NCI-H1417 treated with DMSO at 0.1 percent for 48 hours (cell line): ENCODE measurements around the gene ZNF8.
"Not testable (repeated sequence)": the region's sequence is repeated elsewhere in the genome, so short reads cannot be mapped to it uniquely, and the experiment has no call there.

Experiments used
- DNase-seq: peaks from one replicate; lab custom pipeline; 2025; lab: John Stamatoyannopoulos, UW

Gene ZNF8

DNA sequence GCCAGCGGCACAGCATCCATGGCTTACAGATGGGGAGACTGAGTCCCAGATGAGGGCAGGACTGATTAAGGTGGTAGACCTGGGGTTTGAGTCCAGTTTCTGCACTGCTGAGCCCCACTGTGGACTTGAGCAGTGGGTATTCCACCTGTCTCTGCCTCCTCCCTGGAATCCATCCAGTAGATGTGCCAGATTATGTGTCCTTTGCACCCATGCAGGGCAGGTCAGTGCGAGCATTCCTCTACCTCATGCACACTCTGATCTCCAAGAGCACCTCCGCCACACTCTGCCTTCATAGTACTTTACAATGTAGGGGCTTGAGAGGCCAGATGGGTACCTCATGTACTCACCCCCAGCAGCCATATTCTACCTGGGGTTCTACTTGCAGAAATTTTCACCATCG is 58.1 kb downstream of the ZNF8 start:
- no peak for DNase-seq

DNA sequence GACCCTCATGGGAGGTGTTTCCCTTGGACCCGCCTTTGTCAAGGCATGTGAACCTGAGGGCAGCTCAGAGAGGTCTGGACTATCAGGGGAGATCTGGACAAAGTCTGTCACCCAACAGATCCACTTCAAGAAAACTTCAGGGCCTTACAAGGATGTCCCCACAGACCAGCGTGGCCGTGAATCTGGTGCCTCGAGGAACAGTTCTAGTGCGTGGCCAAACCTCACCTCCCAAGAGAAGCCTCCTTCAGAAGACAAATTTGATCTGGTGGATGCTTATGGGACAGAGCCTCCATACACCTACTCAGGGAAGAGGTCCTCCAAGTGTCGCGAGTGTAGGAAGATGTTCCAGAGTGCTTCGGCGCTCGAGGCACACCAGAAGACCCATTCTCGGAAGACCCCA is 59.6 kb downstream of the ZNF8 start:
- no peak for DNase-seq

DNA sequence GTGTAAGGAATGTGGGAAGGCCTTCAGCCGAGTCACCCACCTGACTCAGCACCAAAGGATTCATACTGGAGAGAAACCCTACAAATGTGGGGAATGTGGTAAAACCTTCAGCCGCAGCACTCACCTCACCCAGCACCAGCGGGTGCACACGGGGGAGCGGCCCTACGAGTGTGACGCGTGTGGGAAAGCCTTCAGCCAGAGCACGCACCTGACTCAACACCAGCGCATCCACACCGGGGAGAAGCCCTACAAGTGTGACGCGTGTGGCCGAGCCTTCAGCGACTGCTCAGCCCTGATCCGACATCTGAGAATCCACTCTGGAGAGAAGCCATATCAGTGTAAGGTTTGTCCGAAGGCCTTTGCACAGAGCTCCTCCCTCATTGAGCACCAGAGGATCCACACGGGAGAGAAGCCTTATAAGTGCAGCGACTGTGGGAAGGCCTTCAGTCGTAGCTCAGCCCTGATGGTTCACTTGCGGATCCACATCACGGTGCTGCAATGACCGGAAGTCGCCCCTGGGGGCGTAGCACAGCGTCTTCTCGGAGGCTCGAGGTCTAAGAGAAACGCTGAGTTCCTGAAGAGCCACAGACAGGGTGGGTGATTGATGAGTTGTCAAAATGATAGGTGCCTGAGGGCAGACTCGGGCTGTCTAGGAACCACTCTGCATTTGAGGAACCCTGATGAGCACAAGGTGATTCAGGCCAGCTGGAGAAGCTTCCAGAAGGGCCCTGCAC is 60.2 kb downstream of the ZNF8 start:
- DNase-seq, result no peak

DNA sequence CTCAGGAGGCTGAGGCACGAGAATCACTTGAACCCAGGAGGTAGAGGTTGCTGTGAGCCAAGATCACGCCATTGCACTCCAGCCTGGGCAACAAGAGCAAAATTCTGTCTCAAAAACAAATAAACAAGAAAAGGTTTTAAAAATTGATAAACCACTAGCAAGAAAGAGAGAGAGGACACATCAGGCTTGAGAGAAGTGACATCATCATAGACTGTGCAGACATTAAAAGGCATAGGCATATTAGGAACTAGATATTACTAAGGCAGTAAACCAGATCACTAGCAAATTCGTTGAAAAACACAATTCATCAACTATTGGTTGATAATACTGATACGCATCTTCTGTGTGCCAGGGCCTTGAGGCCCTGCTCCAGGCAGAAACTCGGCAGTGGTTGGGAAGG is 66.8 kb downstream of the ZNF8 start:
- DNase-seq, result no peak

DNA sequence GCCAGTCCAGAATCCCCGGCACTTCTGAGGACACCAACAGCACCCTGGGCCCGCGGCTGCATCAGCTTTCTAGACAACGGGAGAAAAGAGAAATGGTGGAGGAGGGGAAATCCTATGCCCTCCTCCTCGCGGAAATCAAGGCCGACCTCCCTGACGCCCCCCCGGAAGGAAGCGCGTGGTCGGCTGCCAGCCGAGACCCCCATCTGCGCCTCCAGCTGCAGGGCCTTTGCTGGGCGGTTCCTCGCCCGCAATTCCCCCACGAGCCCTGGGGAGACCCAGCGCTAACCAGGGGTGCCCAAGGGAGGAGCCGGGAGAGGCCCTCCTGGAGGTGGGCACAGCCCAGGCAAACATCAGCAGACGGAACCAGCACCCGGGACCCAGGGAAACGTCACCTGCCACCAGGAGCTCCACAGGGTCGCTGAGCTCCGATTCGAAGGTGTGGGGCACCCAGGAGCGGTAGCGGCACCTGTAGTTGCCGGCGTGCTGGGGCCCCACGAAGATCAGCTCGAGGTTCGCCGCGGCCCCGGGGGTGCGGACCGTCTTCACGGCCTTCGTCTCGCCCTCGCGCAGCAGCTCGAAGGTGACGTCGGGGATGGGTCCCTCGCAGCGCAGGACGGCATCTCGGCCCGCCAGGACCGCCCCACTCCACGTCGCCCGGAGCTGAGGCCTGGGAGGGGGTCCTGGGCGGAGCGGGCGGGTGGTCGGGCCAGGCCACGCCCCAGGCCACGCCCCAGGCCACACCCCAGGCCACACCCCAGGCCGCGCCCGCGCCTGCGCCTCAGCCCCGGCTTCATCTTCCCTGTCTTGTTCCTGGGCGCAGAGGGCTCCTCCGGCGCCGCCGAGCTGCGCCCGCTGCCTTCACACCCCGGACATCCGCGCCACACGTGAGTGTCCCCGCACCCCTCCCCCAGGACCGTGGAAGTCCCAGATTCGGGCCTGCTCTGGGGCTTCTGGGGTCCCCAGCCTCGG is 68.5 kb downstream of the ZNF8 start:
- no peak for DNase-seq

DNA sequence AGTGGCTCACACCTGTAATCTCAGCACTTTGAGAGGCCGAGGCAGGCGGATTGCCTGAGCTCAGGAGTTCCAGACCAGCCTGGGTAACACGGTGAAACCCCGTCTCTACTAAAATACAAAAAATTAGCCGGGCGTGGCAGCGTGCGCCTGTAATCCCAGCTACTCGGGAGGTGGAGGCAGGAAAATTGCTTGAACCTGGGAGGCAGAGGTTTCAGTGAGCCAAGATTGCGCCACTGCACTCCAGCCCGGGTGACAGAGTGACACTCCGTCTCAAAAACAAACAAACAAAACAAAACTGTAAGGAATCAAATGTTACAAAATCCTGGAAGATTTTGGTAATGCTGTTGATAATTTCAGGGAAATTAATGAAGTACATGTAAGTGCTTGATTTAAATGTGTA is 69.3 kb downstream of the ZNF8 start:
- not testable (repeated sequence) for DNase-seq

DNA sequence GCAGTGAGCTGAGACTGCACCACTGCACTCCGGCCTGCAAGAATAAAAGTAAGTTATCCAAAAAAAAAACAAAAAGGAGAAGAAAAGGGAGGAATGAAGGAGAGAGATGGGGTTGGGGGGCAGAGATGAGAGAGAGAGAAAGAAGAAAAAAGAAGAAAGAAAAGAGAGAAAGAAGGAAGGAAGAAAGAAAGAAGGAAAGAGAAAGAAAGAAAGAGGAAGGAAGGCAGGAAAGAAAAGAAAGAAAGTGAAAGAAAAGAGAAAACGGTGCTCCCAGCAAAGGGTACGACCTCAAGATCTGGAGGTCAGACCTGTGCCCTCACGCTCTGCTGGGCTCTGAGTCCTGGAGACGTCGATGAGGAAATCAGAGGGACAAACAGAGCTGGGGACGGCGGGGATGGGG is 70.8 kb downstream of the ZNF8 start:
- DNase-seq, result no peak

DNA sequence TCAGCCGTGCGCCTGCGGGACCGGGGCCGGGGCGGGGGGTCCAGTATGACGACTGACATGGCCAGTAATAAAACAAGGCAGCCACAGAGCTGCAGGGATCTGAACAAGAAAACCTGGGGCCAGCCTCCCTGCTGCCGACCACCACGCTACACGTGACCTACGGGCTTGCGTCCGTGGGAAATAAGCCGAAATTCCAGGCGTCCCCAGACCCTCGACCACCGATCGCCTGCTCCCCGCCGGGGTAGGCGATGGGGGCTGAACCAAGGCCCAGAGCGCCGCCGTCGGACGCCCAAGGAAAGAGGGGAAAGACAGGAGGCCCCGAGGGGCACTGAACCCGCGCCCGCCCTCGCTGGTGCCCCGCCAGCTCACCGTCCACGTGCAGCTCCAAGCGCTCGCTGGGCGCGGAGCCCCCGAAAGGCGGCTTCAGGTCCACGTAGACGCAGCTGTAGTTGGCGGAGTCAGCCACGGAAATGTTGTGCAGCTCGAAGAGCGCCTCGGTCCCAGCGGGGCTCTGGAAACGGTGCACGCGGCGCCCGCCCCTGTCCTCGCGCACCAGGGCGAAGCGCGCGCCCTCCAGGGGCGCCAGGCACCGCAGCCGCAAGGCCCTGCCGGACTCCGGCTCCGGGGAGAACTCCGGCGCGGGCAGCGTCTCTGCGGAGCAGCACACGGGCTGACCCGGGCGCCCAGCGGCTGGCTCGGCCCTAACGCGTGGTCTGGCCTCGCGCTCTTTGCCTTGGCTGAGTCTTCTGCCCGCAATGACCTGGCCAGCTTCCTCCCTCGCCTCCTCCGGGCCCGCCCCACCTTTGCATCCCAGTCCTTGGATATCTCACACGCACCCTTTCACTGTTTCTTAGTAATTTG is 71.5 kb downstream of the ZNF8 start:
- no peak for DNase-seq

DNA sequence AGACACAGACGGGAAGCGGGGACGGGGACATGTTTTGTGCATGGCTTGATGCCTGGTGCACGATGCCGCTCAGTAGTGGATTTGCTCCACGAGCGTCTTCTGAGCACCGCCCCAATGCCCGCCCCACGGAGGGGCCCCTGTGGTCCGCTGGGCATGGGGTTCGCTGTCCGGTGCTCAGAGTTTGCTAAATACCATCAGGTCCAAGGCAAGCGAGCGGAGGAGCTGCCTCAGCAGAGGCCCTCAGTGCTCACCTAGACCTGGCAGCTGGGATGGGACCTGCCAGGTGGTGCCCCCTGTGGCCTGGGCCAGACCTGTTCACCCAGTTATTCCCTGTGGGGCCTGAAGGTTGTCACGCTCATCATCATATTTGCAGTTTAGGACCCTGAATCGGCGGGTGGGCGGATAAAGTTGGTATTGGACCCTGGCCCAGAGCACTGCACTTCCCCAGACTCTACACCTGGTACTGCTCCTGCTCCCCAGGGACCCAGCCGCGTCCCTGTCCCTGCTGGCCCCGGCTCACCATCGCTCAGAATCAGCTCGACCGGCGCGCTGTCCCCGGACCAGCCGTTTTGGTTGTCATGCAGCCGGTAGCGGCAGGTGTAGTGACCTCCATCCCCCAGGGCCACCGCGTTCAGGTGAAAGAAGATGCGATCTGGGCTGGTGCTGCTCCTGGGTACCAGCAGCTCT is 72.3 kb downstream of the ZNF8 start:
- no peak for DNase-seq

DNA sequence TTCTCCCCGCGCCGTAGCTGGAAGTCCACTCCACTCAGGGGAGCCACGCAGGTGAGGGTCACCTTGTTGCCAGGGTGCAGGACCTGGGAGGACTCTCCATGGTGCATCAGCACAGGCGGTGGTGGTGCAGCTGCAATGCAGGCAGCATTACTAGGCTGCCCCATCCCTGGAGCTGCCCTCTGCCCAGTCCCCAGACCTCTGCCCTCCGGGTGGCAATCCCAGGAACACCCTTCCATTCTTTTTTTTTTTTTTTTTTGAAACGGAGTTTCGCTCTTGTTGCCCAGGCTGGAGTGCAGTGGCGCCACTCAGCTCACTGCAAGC is 72.8 kb downstream of the ZNF8 start:
- DNase-seq, result no peak

DNA sequence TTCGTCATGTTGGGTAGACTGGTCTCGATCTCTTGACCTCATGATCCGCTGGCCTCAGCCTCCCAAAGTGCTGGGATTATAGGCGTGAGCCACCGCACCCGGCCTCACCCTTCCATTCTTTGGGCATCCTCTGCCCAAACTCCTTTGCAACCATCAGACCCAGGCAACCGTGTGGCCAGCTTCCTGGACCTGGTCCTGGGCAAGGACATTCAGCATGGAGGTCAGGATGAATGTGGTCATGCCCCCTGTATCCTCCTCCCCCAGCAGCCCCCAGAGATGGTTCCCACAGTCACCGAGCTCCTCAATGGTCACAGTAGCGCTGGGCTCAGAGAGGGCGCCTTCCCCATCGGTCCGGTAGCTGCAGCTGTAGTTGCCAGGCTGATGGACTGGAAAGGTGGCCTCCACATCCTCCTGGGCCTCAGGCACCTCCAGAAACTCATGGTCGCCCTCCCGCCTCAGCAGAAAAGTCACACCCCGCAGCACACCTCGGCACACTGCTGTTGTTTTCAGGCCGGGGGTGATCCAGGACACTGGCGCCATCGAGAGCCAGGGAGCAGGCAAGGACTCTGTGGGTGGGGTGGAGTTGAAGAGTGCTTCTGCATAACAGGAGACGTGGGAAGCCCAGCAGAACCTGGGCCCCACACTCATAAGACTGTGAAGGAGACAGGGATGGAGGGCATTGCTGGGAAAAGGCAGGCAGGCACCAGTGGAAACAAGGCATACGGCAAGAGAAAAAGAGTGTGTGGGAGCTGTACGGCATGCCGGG is 73.4 kb downstream of the ZNF8 start:
- no peak for DNase-seq
